Prostate gland (tissue), 2 donors: ENCODE data around the gene SCN4A. TPM values are rescaled to one million over a fixed set of nuclear protein-coding genes. Genes with fewer than 3 reads are reported as not detected.

Source experiments
- DNase-seq: peaks from one replicate; pipeline ENCODE4 v3.0.0-alpha.2; 2019; ENCODE audit warnings: low spot score
- H3K27ac ChIP-seq, 2 donors: fragments of 200-600 bp; sonication (generic); 2 replicates each; pipeline ENCODE4 v1.5.1; 2017 to 2019
- H3K27me3 ChIP-seq: fragments of 200-600 bp; sonication (generic); replicated peaks from 2 replicates; pipeline ENCODE4 v1.5.1; 2019; ENCODE audit not compliant: insufficient read depth
- H3K36me3 ChIP-seq, 2 donors: fragments of 200-600 bp; sonication (generic); 1 replicate in 1 of 2; 2 replicates in 1 of 2; pipeline versions ENCODE4 v1.5.1 to v1.8.1; 2017 to 2019
- H3K4me1 ChIP-seq: fragments of 200-600 bp; sonication (generic); replicated peaks from 2 replicates; pipeline ENCODE4 v1.5.1; 2019
- H3K4me3 ChIP-seq, 2 donors: fragments of 200-600 bp; sonication (generic); 2 replicates each; pipeline ENCODE4 v1.5.1; 2017 to 2019
- H3K9me3 ChIP-seq: fragments of 200-600 bp; sonication (generic); 2 replicates; pipeline ENCODE4 v1.5.1; 2017
- CTCF ChIP-seq, 4 experiments: fragments of 200-600 bp in 2 of 4; fragments of 450-650 bp in 2 of 4; sonication (generic) in 2 of 4; IDR thresholded peaks; 1 replicate in 3 of 4; 2 replicates in 1 of 4; pipeline ENCODE4 v1.5.1; 2016 to 2019; ENCODE audit warnings: antibody characterized with exemption in 4 of 4, mild to moderate bottlenecking in 2 of 4, moderate library complexity in 2 of 4
- POLR2A ChIP-seq: fragments of 450-650 bp; IDR thresholded peaks from one replicate; pipeline ENCODE4 v1.6.1; 2016; ENCODE audit warnings: antibody characterized with exemption, mild to moderate bottlenecking
- POLR2AphosphoS5 ChIP-seq: sonication (generic); formaldehyde crosslinking; IDR thresholded peaks from one replicate; pipeline ENCODE4 v1.6.1; 2017; ENCODE audit warnings: antibody characterized with exemption
- WGBS: methylation state at CpG from one replicate; pipeline ENCODE4 v1.1.5; 2018; 5-methylcytosine and 5-hydroxymethylcytosine counted together
- intact Hi-C: fragments of 100-400 bp; cut with DNase I; formaldehyde crosslinking; loops from one replicate; pipeline ENCODE4 v1.14.2; 2022
- total RNA-seq, 2 donors: library from RNA; depleted of rRNA; stranded (reverse); fragments of >200 nt; gene quantifications; one replicate each; pipeline ENCODE4 v1.1.0, GENCODE V29; 2016

Gene SCN4A
- total RNA-seq, 2 donors from 2014 or later: 0.23 TPM

- no peaks in the 10 kb centered on the region for H3K36me3 ChIP-seq
- TF ChIP-seq POLR2AphosphoS5: no peak
- no peak for TF ChIP-seq POLR2A
- no peak for TF ChIP-seq CTCF (IDR thresholded peaks at IDR 0.05)
- H3K9me3 ChIP-seq: no peaks in the 10 kb centered on the region
- H3K27me3 ChIP-seq: no peaks in the 10 kb centered on the region
- no peak overlapping the region for H3K4me3 ChIP-seq
- H3K4me1 ChIP-seq: no peaks in the 10 kb centered on the region
- no peak for DNase-seq
- H3K27ac ChIP-seq: no peak overlapping the region
- WGBS: 87% methylated on average over 7 of the region's 7 CpGs
- intact Hi-C loops: no loop called here
Measured at GRCh38 chr17:64001091-64001579, 28.4 kb upstream of the SCN4A start.

GRCh38 chr17:63999680-64000531, 27.2 kb upstream of the SCN4A start:
- no peak for DNase-seq
- intact Hi-C loops: no loop called here
- H3K36me3 ChIP-seq: no peaks in the 10 kb centered on the region
- TF ChIP-seq CTCF (IDR thresholded peaks at IDR 0.05) (no peak), POLR2A (no peak), POLR2AphosphoS5 (no peak)
- no peaks in the 10 kb centered on the region for H3K9me3 ChIP-seq
- no peak overlapping the region for H3K27ac ChIP-seq
- no peaks in the 10 kb centered on the region for H3K4me1 ChIP-seq
- 89% methylated on average over 25 of the region's 25 CpGs for WGBS
- H3K27me3 ChIP-seq: no peaks in the 10 kb centered on the region
- no peak overlapping the region for H3K4me3 ChIP-seq

GRCh38 chr17:63998721-63999679, 26.3 kb upstream of the SCN4A start:
- H3K4me1 ChIP-seq: no peaks in the 10 kb centered on the region
- no peak overlapping the region for H3K27ac ChIP-seq
- H3K36me3 ChIP-seq: no peaks in the 10 kb centered on the region
- 23% methylated on average over 28 of the region's 33 CpGs for WGBS
- intact Hi-C loops: no loop called here
- H3K9me3 ChIP-seq: no peaks in the 10 kb centered on the region
- peak overlapping the region; percentile 41 to 44 for H3K4me3 ChIP-seq
- TF ChIP-seq CTCF (IDR thresholded peaks at IDR 0.05) (no peak), POLR2AphosphoS5 (no peak), POLR2A (no peak)
- no peaks in the 10 kb centered on the region for H3K27me3 ChIP-seq
- DNase-seq: no peak

GRCh38 chr17:63998050-63998720, 25.5 kb upstream of the SCN4A start, which contains the start of gene PRR29:
PRR29 (plus strand) TSS chr17:63998351; CDS start chr17:63998365, 14 bp downstream.
- no peaks in the 10 kb centered on the region for H3K36me3 ChIP-seq
- H3K4me1 ChIP-seq: no peaks in the 10 kb centered on the region
- peak within 1 kb of the TSS; percentile 41 to 44 for H3K4me3 ChIP-seq
- intact Hi-C loops: no loop called here
- under 1% methylated on average over 43 of the region's 43 CpGs for WGBS
- H3K9me3 ChIP-seq: no peaks in the 10 kb centered on the region
- peak; percentile 33 for DNase-seq
- no peaks in the 10 kb centered on the region for H3K27me3 ChIP-seq
- no peak for TF ChIP-seq CTCF (IDR thresholded peaks at IDR 0.05)
- TF ChIP-seq POLR2A: no peak
- no peak for TF ChIP-seq POLR2AphosphoS5
- H3K27ac ChIP-seq: no peak within 1 kb of the TSS
